Transverse colon (tissue), 4 donors: ENCODE measurements around the gene CTDSP2. TPM values are rescaled to one million over a fixed set of nuclear protein-coding genes. Genes with fewer than 3 reads are reported as not detected.

Experiments used
- DNase-seq: peaks from one replicate; pipeline ENCODE4 v3.0.0-alpha.2; 2019
- H3K27ac ChIP-seq, 4 donors: fragments of 200-600 bp; sonication (generic); 2 replicates each; pipeline ENCODE4 v1.5.1; 2016 to 2018; ENCODE audit warnings: inconsistent platforms in 4 of 4
- H3K27me3 ChIP-seq: fragments of 200-600 bp; sonication (generic); 2 replicates; pipeline ENCODE4 v1.5.1; 2017; ENCODE audit warnings: inconsistent platforms
- H3K36me3 ChIP-seq, 4 donors: fragments of 200-600 bp; sonication (generic); 2 replicates each; pipeline ENCODE4 v1.5.1; 2017 to 2019; ENCODE audit warnings: inconsistent platforms in 4 of 4
- H3K4me1 ChIP-seq, 4 donors: fragments of 200-600 bp; sonication (generic); 2 replicates each; pipeline ENCODE4 v1.5.1; 2017 to 2020; ENCODE audit warnings: inconsistent platforms in 4 of 4
- H3K4me3 ChIP-seq, 4 donors: fragments of 200-600 bp; sonication (generic); 1 replicate in 1 of 4; 2 replicates in 3 of 4; pipeline versions ENCODE4 v1.5.1 to v1.6.1; 2017 to 2019; ENCODE audit warnings: inconsistent platforms in 4 of 4
- H3K9me3 ChIP-seq, 2 donors: fragments of 200-600 bp; sonication (generic); 2 replicates each; pipeline ENCODE4 v1.5.1; 2017 to 2019; ENCODE audit warnings: inconsistent platforms in 2 of 2
- EP300 ChIP-seq: sonication (generic); formaldehyde crosslinking; IDR thresholded peaks from one replicate; pipeline ENCODE4 v1.6.1; 2017; ENCODE audit warnings: antibody characterized with exemption, low read depth
- POLR2A ChIP-seq: fragments of 450-650 bp; IDR thresholded peaks from one replicate; pipeline ENCODE4 v1.6.1; 2016; ENCODE audit warnings: antibody characterized with exemption, mild to moderate bottlenecking, moderate library complexity
- POLR2AphosphoS5 ChIP-seq, 3 donors: sonication (generic); formaldehyde crosslinking; IDR thresholded peaks; one replicate each; pipeline ENCODE4 v1.6.1; 2016; ENCODE audit warnings: antibody characterized with exemption in 3 of 3
- WGBS, 2 donors: methylation state at CpG; one replicate each; pipeline ENCODE4 v1.1.5; 2018; ENCODE audit warnings: low coverage in 1 of 2; 5-methylcytosine and 5-hydroxymethylcytosine counted together
- in situ Hi-C, 4 donors: fragments of 200-750 bp; cut with MboI; loops; one replicate each; pipeline versions ENCODE4 v1.15.0 to v1.15.1; 2017; ENCODE audit warnings: low sequenced_read_pairs in 3 of 4, low pct_ligation_motif_present in 1 of 4, low pct_unique_long_range_greater_than_20kb in 1 of 4
- intact Hi-C: fragments of 100-400 bp; cut with DNase I; formaldehyde crosslinking; loops from one replicate; pipeline ENCODE4 v1.15.1; 2023; ENCODE audit warnings: low total_unique reads
- small RNA-seq, 4 donors: library from RNA; depleted of rRNA; stranded (forward); fragments of <200 nt; gene quantifications; one replicate each; pipeline ENCODE3, GENCODE V24; 2016
- total RNA-seq, 4 donors: library from RNA; depleted of rRNA; stranded (reverse); fragments of >200 nt; gene quantifications; one replicate each; pipeline ENCODE4 v1.1.0, GENCODE V29; 2016
- TF ChIP-seq, protein P1 (sequence below), 5 experiments: fragments of 200-600 bp in 3 of 5; fragments of 450-650 bp in 2 of 5; sonication (generic) in 3 of 5; IDR thresholded peaks; 1 replicate in 2 of 5; 2 replicates in 3 of 5; pipeline ENCODE4 v1.5.1; 2016 to 2017; ENCODE audit warnings: antibody characterized with exemption in 5 of 5, inconsistent platforms in 3 of 5, mild to moderate bottlenecking in 2 of 5, moderate library complexity in 1 of 5

The CTDSP2 gene
- total RNA-seq, 4 donors from 2014 or later, result 174 to 268 (median 231) TPM

- Histone ChIP-seq H3K36me3 (no peaks in the 10 kb centered on the region), H3K27me3 (peaks cover 18% of the 10 kb centered on the region), H3K4me3 (no peak overlapping the region), H3K27ac (peak overlapping the region in 2 of 4 donors; percentile 92 to 97), H3K9me3 (no peaks in the 10 kb centered on the region), H3K4me1 (peaks cover 11 to 37% (median 33%) of the 10 kb centered on the region in 4 donors)
- in situ Hi-C loops (no loop called here), intact Hi-C loops (no loop called here)
- TF ChIP-seq EP300 (no peak), POLR2A (no peak), POLR2AphosphoS5 (IDR thresholded peaks at IDR 0.05) (no peak)
- TF ChIP-seq, protein P1, sequence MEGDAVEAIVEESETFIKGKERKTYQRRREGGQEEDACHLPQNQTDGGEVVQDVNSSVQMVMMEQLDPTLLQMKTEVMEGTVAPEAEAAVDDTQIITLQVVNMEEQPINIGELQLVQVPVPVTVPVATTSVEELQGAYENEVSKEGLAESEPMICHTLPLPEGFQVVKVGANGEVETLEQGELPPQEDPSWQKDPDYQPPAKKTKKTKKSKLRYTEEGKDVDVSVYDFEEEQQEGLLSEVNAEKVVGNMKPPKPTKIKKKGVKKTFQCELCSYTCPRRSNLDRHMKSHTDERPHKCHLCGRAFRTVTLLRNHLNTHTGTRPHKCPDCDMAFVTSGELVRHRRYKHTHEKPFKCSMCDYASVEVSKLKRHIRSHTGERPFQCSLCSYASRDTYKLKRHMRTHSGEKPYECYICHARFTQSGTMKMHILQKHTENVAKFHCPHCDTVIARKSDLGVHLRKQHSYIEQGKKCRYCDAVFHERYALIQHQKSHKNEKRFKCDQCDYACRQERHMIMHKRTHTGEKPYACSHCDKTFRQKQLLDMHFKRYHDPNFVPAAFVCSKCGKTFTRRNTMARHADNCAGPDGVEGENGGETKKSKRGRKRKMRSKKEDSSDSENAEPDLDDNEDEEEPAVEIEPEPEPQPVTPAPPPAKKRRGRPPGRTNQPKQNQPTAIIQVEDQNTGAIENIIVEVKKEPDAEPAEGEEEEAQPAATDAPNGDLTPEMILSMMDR (IDR thresholded peaks at IDR 0.05), result no peak
- 83% methylated on average over 4 of the region's 4 CpGs; no CpG with 5 or more reads in 1 of the 2 donors for WGBS, 2 donors
- no peak for DNase-seq
These were observed 75.8 kb downstream of the CTDSP2 start for GRCh38 chr12:57770734-57771133.

Small RNAs within 50 kb of the gene (small RNA-seq; reads per million reads assigned to genes)
- gene MIR26A2, result 3.2 to 10.2 (median 5.7) reads per million in 4 donors
- 0 reads per million in 4 donors for gene RNU6-1083P

Other genes with a start within 250 kb of the CTDSP2 start
- 10 to 100 TPM in 1 of 4 donors, 1 to 10 TPM in 3; 8.0 to 10.9 (median 9.6) TPM for gene DTX3, start 241.9 kb downstream of the CTDSP2 start, total RNA-seq
- 10 to 100 TPM in 3 of 4 donors, 1 to 10 TPM in 1; 6.6 to 35.9 (median 15.3) TPM for gene ARHGEF25, start 235.3 kb downstream of the CTDSP2 start, total RNA-seq
- gene B4GALNT1, start 213.5 kb downstream of the CTDSP2 start, total RNA-seq, result 1 to 10 TPM in 2 of 4 donors, under 1 TPM in 1, not detected in 1; 0.68 to 6.4 (median 2.1) TPM
- 100 to 1,000 TPM; 187 to 362 (median 249) TPM for gene OS9, start 152.6 kb downstream of the CTDSP2 start, total RNA-seq
- 100 to 1,000 TPM in 1 of 4 donors, 1 to 10 TPM in 3; 1.2 to 125 (median 5.6) TPM for gene AGAP2, start 108.0 kb downstream of the CTDSP2 start, total RNA-seq
- 10 to 100 TPM; 20.6 to 73.3 (median 42.8) TPM for gene TSPAN31, start 101.7 kb downstream of the CTDSP2 start, total RNA-seq
- 100 to 1,000 TPM in 1 of 4 donors, 10 to 100 TPM in 3; 20.9 to 194 (median 47.8) TPM for gene CDK4, start 94.4 kb downstream of the CTDSP2 start, total RNA-seq
- 10 to 100 TPM in 2 of 4 donors, 1 to 10 TPM in 2; 1.5 to 24.1 (median 9.5) TPM for gene MARCHF9, start 91.6 kb downstream of the CTDSP2 start, total RNA-seq
- gene CYP27B1, start 79.7 kb downstream of the CTDSP2 start, total RNA-seq, result 1 to 10 TPM in 2 of 4 donors, under 1 TPM in 1, not detected in 1; 0.40 to 2.5 (median 2.3) TPM
- gene METTL1, start 74.6 kb downstream of the CTDSP2 start, total RNA-seq, result 1 to 10 TPM; 4.1 to 7.1 (median 4.5) TPM
- gene EEF1AKMT3, start 74.1 kb downstream of the CTDSP2 start, total RNA-seq, result 1 to 10 TPM; 1.9 to 6.7 (median 4.3) TPM
- 10 to 100 TPM in 3 of 4 donors, 1 to 10 TPM in 1; 1.4 to 23.2 (median 18.9) TPM for gene TSFM, start 63.9 kb downstream of the CTDSP2 start, total RNA-seq
- 10 to 100 TPM in 2 of 4 donors, 1 to 10 TPM in 2; 3.0 to 21.1 (median 9.1) TPM for gene AVIL, start 28.0 kb downstream of the CTDSP2 start, total RNA-seq
- 10 to 100 TPM in 3 of 4 donors, under 1 TPM in 1; 0.80 to 41.8 (median 24.5) TPM for gene ATP23, start 94.8 kb upstream of the CTDSP2 start, total RNA-seq